CD4-positive, alpha-beta T cell (primary cell): ENCODE data around the gene LPCAT1. TPM values are rescaled to one million over a fixed set of nuclear protein-coding genes. Genes with fewer than 3 reads are reported as not detected.

Source experiments
- ATAC-seq: fragments of 200-7000 bp; cut with Tn5 transposase; one replicate; pipeline ENCODE4 v1.10.0; 2022; ENCODE audit warnings: mild to moderate bottlenecking; ENCODE audit not compliant: poor library complexity
- CTCF ChIA-PET: fragments of 350-600 bp; sonication (Branson Sonifier 250); formaldehyde crosslinking; loops from one replicate; lab custom pipeline; 2021; ENCODE audit warnings: antibody characterized with exemption, inconsistent platforms; lab: Charles Lee
- POLR2A ChIA-PET: fragments of 350-600 bp; sonication (Branson Sonifier 250); formaldehyde crosslinking; loops from one replicate; lab custom pipeline; 2021; ENCODE audit warnings: antibody characterized with exemption, inconsistent platforms; lab: Charles Lee
- DNase-seq, 14 experiments: peaks; one replicate each; pipeline ENCODE4 v3.0.0-alpha.2; 2013 to 2020; ENCODE audit warnings: mixed read lengths in 2 of 14
- H3K27ac ChIP-seq, 2 donors: one replicate each; pipeline versions ENCODE4 v1.5.1 to v1.7.0; 2013; ENCODE audit warnings: low read length in 2 of 2, low read depth in 1 of 2, mild to moderate bottlenecking in 1 of 2
- H3K27me3 ChIP-seq, 2 experiments: 1 replicate in 1 of 2; 2 replicates in 1 of 2; pipeline versions ENCODE4 v1.6.1 to v1.7.0; 2013; ENCODE audit warnings: low read length in 2 of 2, control low read depth in 1 of 2, mild to moderate bottlenecking in 1 of 2, moderate library complexity in 1 of 2; ENCODE audit not compliant: insufficient read depth in 2 of 2, control insufficient read depth in 1 of 2
- H3K36me3 ChIP-seq: one replicate; pipeline ENCODE4 v1.6.1; 2013; ENCODE audit warnings: low read length, control low read depth; ENCODE audit not compliant: insufficient read depth
- H3K4me1 ChIP-seq: one replicate; pipeline ENCODE4 v1.6.1; 2013; ENCODE audit warnings: low read length, control low read depth; ENCODE audit not compliant: insufficient read depth
- H3K4me3 ChIP-seq: one replicate; pipeline ENCODE4 v1.5.1; 2013; ENCODE audit warnings: mild to moderate bottlenecking, low read length, moderate library complexity
- H3K9me3 ChIP-seq, 2 experiments: 1 replicate in 1 of 2; 2 replicates in 1 of 2; pipeline versions ENCODE4 v1.6.1 to v1.7.0; 2013; ENCODE audit warnings: low read length in 2 of 2, mild to moderate bottlenecking in 2 of 2, control low read depth in 1 of 2, moderate library complexity in 1 of 2; ENCODE audit not compliant: control insufficient read depth in 1 of 2, insufficient read depth in 1 of 2
- H3K27ac Mint-ChIP-seq: one replicate; pipeline ENCODE4 v1.8.0; 2020; ENCODE audit warnings: mixed read lengths
- H3K27me3 Mint-ChIP-seq: one replicate; pipeline ENCODE4 v1.8.0; 2021; ENCODE audit warnings: mixed read lengths
- H3K36me3 Mint-ChIP-seq: one replicate; pipeline ENCODE4 v1.8.0; 2021; ENCODE audit warnings: low read depth, mixed read lengths
- H3K4me1 Mint-ChIP-seq: one replicate; pipeline ENCODE4 v1.8.0; 2021; ENCODE audit warnings: low read depth, mixed read lengths
- H3K4me3 Mint-ChIP-seq: one replicate; pipeline ENCODE4 v1.8.0; 2020; ENCODE audit warnings: mild to moderate bottlenecking, mixed read lengths
- H3K9me3 Mint-ChIP-seq: one replicate; pipeline ENCODE4 v1.8.0; 2020; ENCODE audit warnings: mixed read lengths
- CTCF ChIP-seq: fragments of 200-600 bp; IDR thresholded peaks from one replicate; pipeline ENCODE4 v1.8.0; 2022; ENCODE audit warnings: antibody characterized with exemption, mild to moderate bottlenecking
- intact Hi-C, 2 experiments: fragments of 100-400 bp; cut with DNase I in 1 of 2; cut with micrococcal nuclease in 1 of 2; formaldehyde crosslinking; loops; one replicate each; pipeline versions ENCODE4 v1.15.1 to v1.9.0; 2023 to 2025; cut with DNase I, micrococcal nuclease
- total RNA-seq, 174 experiments: library from RNA in 2 of 174; stranded (reverse) in 2 of 174; gene quantifications; one replicate each; pipeline ENCODE4 v1.2.3 and lab custom pipeline; 2021 to 2026

LPCAT1 gene
- total RNA-seq, 2 experiments from 2014 or later, result 20.4 to 21.2 TPM

GRCh38 chr5:1453613-1454012 lies 70.1 kb downstream of the LPCAT1 start:
- H3K4me3 ChIP-seq, result no peak overlapping the region
- DNase-seq (no peak), ATAC-seq (no peak)
- ChIA-PET POLR2A (no interaction called here), CTCF (no interaction called here)
- Mint-ChIP-seq H3K4me3 (no peak overlapping the region), H3K27me3 (peaks cover 37% of the 10 kb centered on the region), H3K36me3 (peaks cover 10% of the 10 kb centered on the region), H3K27ac (no peak overlapping the region), H3K9me3 (peaks cover 12% of the 10 kb centered on the region), H3K4me1 (peaks cover 5% of the 10 kb centered on the region)
- no peak for TF ChIP-seq CTCF
- no peaks in the 10 kb centered on the region for H3K36me3 ChIP-seq
- peaks cover 7 to 17% of the 10 kb centered on the region in 2 experiments for H3K9me3 ChIP-seq
- H3K27me3 ChIP-seq, result peaks cover 4 to 6% of the 10 kb centered on the region in 2 experiments
- intact Hi-C loops, result no loop called here
- H3K27ac ChIP-seq, result no peak overlapping the region
- no peaks in the 10 kb centered on the region for H3K4me1 ChIP-seq

GRCh38 chr5:1449081-1449630 lies 74.6 kb downstream of the LPCAT1 start:
- DNase-seq (peak in 1 of 14 experiments; percentile 6), ATAC-seq (no peak)
- Histone ChIP-seq H3K4me1 (peaks cover 15% of the 10 kb centered on the region), H3K27ac (no peak overlapping the region), H3K36me3 (no peaks in the 10 kb centered on the region), H3K27me3 (peaks cover 24 to 33% of the 10 kb centered on the region in 2 experiments), H3K4me3 (no peak overlapping the region), H3K9me3 (peaks cover 10 to 17% of the 10 kb centered on the region in 2 experiments)
- H3K4me3 Mint-ChIP-seq, result no peak overlapping the region
- no peak for TF ChIP-seq CTCF
- peaks cover under 1% of the 10 kb centered on the region for H3K36me3 Mint-ChIP-seq
- peaks cover 5% of the 10 kb centered on the region for H3K9me3 Mint-ChIP-seq
- peaks cover 59% of the 10 kb centered on the region for H3K27me3 Mint-ChIP-seq
- intact Hi-C loops, result no loop called here
- H3K27ac Mint-ChIP-seq, result no peak overlapping the region
- ChIA-PET CTCF (no interaction called here), POLR2A (no interaction called here)
- peaks cover 26% of the 10 kb centered on the region for H3K4me1 Mint-ChIP-seq

DNA sequence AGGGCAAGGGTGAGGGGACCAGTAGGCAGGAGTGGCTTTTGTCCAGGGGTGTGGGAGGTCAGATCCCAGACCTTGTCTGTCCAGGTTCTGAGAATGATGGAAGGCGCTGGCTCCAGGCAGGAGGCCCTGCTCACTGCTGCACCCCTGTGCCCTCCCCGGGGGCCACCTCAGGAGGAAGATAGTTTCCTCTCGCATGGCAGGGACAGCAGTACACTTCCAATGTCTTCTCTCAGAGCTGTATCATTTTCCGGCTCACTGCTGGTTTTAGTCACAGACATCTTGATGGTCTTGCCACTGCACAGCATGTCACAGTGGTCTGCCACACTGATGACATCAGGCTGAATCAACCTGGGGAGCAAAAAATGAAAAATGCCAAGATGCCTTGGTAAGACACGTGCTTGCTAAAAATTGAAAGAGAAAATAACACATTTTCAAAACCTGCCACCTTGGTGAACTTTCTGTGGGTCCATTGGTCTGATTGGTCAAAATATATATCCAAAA lies 75.2 kb downstream of the LPCAT1 start:
- intact Hi-C loops, result no loop called here
- H3K9me3 Mint-ChIP-seq, result peaks cover 2% of the 10 kb centered on the region
- Histone ChIP-seq H3K9me3 (peaks cover 4 to 13% of the 10 kb centered on the region in 2 experiments), H3K4me1 (peaks cover 17% of the 10 kb centered on the region), H3K36me3 (no peaks in the 10 kb centered on the region), H3K27ac (no peak overlapping the region), H3K4me3 (no peak overlapping the region), H3K27me3 (peaks cover 30 to 38% of the 10 kb centered on the region in 2 experiments)
- H3K4me1 Mint-ChIP-seq, result peaks cover 32% of the 10 kb centered on the region
- TF ChIP-seq CTCF, result no peak
- POLR2A ChIA-PET, result no interaction called here
- H3K4me3 Mint-ChIP-seq, result no peak overlapping the region
- no peak for ATAC-seq
- no peaks in the 10 kb centered on the region for H3K36me3 Mint-ChIP-seq
- CTCF ChIA-PET, result no interaction called here
- no peak overlapping the region for H3K27ac Mint-ChIP-seq
- peak in 2 of 14 experiments; percentile 7 to 15 for DNase-seq
- peaks cover 59% of the 10 kb centered on the region for H3K27me3 Mint-ChIP-seq
